ENCODE data around the gene SIN3A. TPM values are rescaled to one million over a fixed set of nuclear protein-coding genes. Genes with fewer than 3 reads are reported as not detected.

The SIN3A gene
- total and polyA plus RNA-seq, 2 experiments from 2014 or later, result 13.9 to 27.7 TPM

DNA sequence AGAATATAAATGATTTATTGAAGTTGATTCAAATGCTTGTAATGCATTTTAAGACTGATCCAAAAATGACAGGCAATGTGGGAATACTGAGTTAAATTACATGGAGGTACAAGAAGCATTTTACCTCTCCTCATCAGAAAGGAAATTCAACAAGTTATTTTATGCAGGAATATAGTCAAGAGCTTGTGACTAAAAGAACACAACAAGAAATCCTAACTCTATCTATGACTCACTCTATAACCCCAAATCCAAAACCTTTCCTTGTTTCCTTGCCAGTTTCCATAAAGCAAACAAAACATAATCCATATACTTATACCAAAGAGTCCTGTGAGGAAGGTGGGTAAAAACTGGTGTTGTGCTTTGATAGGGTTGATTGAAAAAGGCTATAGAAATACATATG is 30.8 kb downstream of the SIN3A start:
- Histone ChIP-seq H3K4me2 (ENCODE audit: unreplicated experiment) (no peak overlapping the region), H4K20me1 (ENCODE audit: insufficient read depth) (no peaks in the 10 kb centered on the region), H2AFZ (no peak overlapping the region), H3K27ac (no peak overlapping the region), H3K4me1 (ENCODE audit: insufficient read depth) (peaks cover 6% of the 10 kb centered on the region; the same call in 1 of the 2 replicates), H3K9me2 (ENCODE audit: insufficient read depth) (no peaks in the 10 kb centered on the region), H3K4me3 (no peak overlapping the region), H3K9me3 (ENCODE audit: low read depth) (no peaks in the 10 kb centered on the region), H3K27me3 (replicated peaks; ENCODE audit: insufficient read depth) (no peaks in the 10 kb centered on the region), H3K9ac (no peak overlapping the region), H3F3A (ENCODE audit: insufficient read depth) (peaks cover 17% of the 10 kb centered on the region; the same call in 1 of the 2 replicates), H3K79me2 (ENCODE audit: insufficient read depth) (peaks cover 57% of the 10 kb centered on the region), H3K36me3 (ENCODE audit: low read depth) (peaks cover 24% of the 10 kb centered on the region)
- TF ChIP-seq EZH2phosphoT487 (IDR thresholded peaks at IDR 0.05; ENCODE audit: insufficient read depth, low read depth), result no peak
- in situ Hi-C loops (cut with MboI), result no loop called here
- DNase-seq, result peak; percentile 42

DNA sequence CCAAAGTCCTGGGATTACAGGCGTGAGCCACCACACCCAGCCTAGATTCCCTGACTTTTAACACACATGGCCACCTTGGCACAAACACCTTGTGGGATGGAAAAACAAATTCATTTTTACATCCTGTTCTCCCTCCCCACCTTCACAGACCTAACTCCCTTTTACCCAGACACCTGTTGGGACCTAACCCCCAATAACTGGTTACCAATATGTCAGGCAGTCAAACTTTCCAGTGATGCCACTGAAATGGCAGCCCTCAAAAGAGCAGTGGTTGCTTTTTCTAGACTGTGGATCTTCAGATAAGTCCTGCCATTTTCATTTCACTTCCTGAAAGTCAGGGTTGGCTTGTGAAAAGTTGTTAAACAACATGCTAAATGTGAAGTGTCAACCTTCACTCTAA is 34.9 kb downstream of the SIN3A start:
- H3K9me3 ChIP-seq (ENCODE audit: low read depth), result no peaks in the 10 kb centered on the region
- no peak overlapping the region for H3K4me2 ChIP-seq (ENCODE audit: unreplicated experiment)
- no peaks in the 10 kb centered on the region for H3K9me2 ChIP-seq (ENCODE audit: insufficient read depth)
- H3K27ac ChIP-seq, result no peak overlapping the region
- no peaks in the 10 kb centered on the region for H4K20me1 ChIP-seq (ENCODE audit: insufficient read depth)
- H3K4me3 ChIP-seq, result no peak overlapping the region
- 76 to 89% methylated on average over 1 of the region's 1 CpG for WGBS, 2 experiments (ENCODE audit: low coverage in 1 of 2, low lambda C conversion rate in 2 of 2, missing lambda C conversion rate in 2 of 2)
- in situ Hi-C loops (cut with MboI), result no loop called here
- no peaks in the 10 kb centered on the region for H3K27me3 ChIP-seq (replicated peaks; ENCODE audit: insufficient read depth)
- no peak for DNase-seq
- peaks cover 15% of the 10 kb centered on the region; the same call in 1 of the 2 replicates for H3F3A ChIP-seq (ENCODE audit: insufficient read depth)
- H3K4me1 ChIP-seq (ENCODE audit: insufficient read depth), result peaks cover 6% of the 10 kb centered on the region; the same call in 1 of the 2 replicates
- H2AFZ ChIP-seq, result no peak overlapping the region
- peaks cover 37% of the 10 kb centered on the region for H3K36me3 ChIP-seq (ENCODE audit: low read depth)
- no peak overlapping the region for H3K9ac ChIP-seq
- no peak for TF ChIP-seq EZH2 (IDR thresholded peaks at IDR 0.05; ENCODE audit: insufficient read depth, poor library complexity, severe bottlenecking)
- TF ChIP-seq EZH2phosphoT487 (IDR thresholded peaks at IDR 0.05; ENCODE audit: insufficient read depth, low read depth), result no peak
- H3K79me2 ChIP-seq (ENCODE audit: insufficient read depth), result peaks cover 24% of the 10 kb centered on the region

DNA sequence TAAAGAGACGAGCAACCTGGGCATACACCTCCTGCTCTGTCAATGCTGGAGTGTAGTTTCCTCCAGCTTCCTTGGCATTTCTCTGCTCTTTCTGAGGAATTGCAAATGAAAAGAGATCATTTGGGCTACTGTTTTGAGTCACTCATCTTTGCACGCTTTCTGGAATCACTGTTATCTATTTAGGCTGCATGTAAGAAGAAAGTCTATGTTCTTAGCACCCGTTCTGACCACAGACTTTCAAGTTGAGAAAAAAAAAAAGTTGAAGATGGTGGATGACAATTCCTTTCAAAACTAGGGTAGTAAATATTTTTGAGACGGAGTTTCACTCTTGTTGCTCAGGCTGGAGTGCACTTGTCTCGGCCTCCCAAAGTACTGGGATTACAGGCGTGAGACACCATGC is 41.3 kb downstream of the SIN3A start:
- in situ Hi-C loops (cut with MboI), result no loop called here
- Histone ChIP-seq H3K4me1 (ENCODE audit: insufficient read depth) (no peaks in the 10 kb centered on the region), H2AFZ (no peak overlapping the region), H3K9ac (no peak overlapping the region), H3K79me2 (ENCODE audit: insufficient read depth) (peaks cover 5% of the 10 kb centered on the region; the same call in 1 of the 2 replicates), H3K27ac (no peak overlapping the region), H3K27me3 (replicated peaks; ENCODE audit: insufficient read depth) (no peaks in the 10 kb centered on the region), H4K20me1 (ENCODE audit: insufficient read depth) (no peaks in the 10 kb centered on the region), H3K4me2 (ENCODE audit: unreplicated experiment) (no peak overlapping the region), H3K9me2 (ENCODE audit: insufficient read depth) (no peaks in the 10 kb centered on the region), H3K9me3 (ENCODE audit: low read depth) (no peaks in the 10 kb centered on the region), H3K36me3 (ENCODE audit: low read depth) (peaks cover 54% of the 10 kb centered on the region), H3K4me3 (no peak overlapping the region), H3F3A (ENCODE audit: insufficient read depth) (no peaks in the 10 kb centered on the region)
- WGBS, 2 experiments (ENCODE audit: low coverage in 1 of 2, low lambda C conversion rate in 2 of 2, missing lambda C conversion rate in 2 of 2), result 88 to 93% methylated on average over 6 of the region's 6 CpGs
- DNase-seq, result no peak
- no peak for TF ChIP-seq EZH2phosphoT487 (IDR thresholded peaks at IDR 0.05; ENCODE audit: insufficient read depth, low read depth)
- TF ChIP-seq EZH2 (IDR thresholded peaks at IDR 0.05; ENCODE audit: insufficient read depth, poor library complexity, severe bottlenecking), result no peak

DNA sequence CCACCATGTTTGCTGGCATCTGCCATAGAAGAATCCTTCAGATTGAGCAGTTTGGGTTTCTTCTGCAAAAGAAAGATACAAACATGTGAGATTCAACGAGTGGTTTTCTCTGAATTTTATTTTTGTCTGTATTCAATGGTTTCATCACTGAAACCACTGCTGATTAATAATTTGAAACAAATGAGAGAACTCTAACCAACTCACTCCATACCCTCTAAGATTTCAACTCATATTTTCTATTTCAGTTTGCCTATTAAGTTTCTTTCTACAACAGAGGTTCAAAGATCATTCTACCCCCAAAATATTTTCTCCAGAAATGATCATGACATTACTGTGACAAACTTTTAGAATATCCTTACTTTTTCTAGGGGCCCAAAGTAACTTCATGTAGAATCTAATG is 44.4 kb downstream of the SIN3A start:
- H3K27me3 ChIP-seq (replicated peaks; ENCODE audit: insufficient read depth), result no peaks in the 10 kb centered on the region
- no peaks in the 10 kb centered on the region for H3K9me2 ChIP-seq (ENCODE audit: insufficient read depth)
- H3K36me3 ChIP-seq (ENCODE audit: low read depth), result peaks cover 54% of the 10 kb centered on the region
- no peak for TF ChIP-seq EZH2 (IDR thresholded peaks at IDR 0.05; ENCODE audit: insufficient read depth, poor library complexity, severe bottlenecking)
- no peak for TF ChIP-seq EZH2phosphoT487 (IDR thresholded peaks at IDR 0.05; ENCODE audit: insufficient read depth, low read depth)
- H3K4me3 ChIP-seq, result no peak overlapping the region
- no peaks in the 10 kb centered on the region for H3K9me3 ChIP-seq (ENCODE audit: low read depth)
- no peaks in the 10 kb centered on the region for H4K20me1 ChIP-seq (ENCODE audit: insufficient read depth)
- in situ Hi-C loops (cut with MboI), result no loop called here
- no peak overlapping the region for H3K9ac ChIP-seq
- no peaks in the 10 kb centered on the region for H3K79me2 ChIP-seq (ENCODE audit: insufficient read depth)
- no peak for DNase-seq
- WGBS, 2 experiments (ENCODE audit: low coverage in 1 of 2, low lambda C conversion rate in 2 of 2, missing lambda C conversion rate in 2 of 2), result 98 to 100% methylated on average over 1 of the region's 1 CpG
- no peak overlapping the region for H3K27ac ChIP-seq
- no peak overlapping the region for H2AFZ ChIP-seq
- H3F3A ChIP-seq (ENCODE audit: insufficient read depth), result no peaks in the 10 kb centered on the region
- no peaks in the 10 kb centered on the region for H3K4me1 ChIP-seq (ENCODE audit: insufficient read depth)
- no peak overlapping the region for H3K4me2 ChIP-seq (ENCODE audit: unreplicated experiment)

DNA sequence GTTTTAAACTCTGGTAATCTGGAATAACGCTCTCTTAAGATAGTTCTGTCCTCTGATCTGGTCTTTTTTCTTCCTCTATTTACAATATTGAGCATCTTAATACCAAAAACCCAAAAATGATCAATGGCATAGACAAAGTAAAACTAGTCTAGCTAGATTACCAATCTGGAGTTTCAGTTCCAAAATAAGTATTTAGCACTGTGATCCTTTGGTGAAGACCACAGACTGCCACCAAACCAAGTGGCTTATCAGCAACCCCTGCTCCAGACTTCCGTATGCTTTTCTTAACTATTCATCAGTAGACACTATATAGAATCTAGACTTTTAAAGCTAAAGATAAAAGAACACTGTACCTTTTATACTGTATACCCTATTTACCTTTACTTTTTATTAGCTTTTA is 47.6 kb downstream of the SIN3A start:
- Histone ChIP-seq H3K9ac (no peak overlapping the region), H3K9me2 (ENCODE audit: insufficient read depth) (no peaks in the 10 kb centered on the region), H3K36me3 (ENCODE audit: low read depth) (peaks cover 56% of the 10 kb centered on the region), H3K9me3 (ENCODE audit: low read depth) (no peaks in the 10 kb centered on the region), H3K4me3 (no peak overlapping the region), H2AFZ (no peak overlapping the region), H3K79me2 (ENCODE audit: insufficient read depth) (no peaks in the 10 kb centered on the region), H4K20me1 (ENCODE audit: insufficient read depth) (no peaks in the 10 kb centered on the region), H3K27ac (no peak overlapping the region), H3K4me2 (ENCODE audit: unreplicated experiment) (no peak overlapping the region), H3K27me3 (replicated peaks; ENCODE audit: insufficient read depth) (no peaks in the 10 kb centered on the region), H3F3A (ENCODE audit: insufficient read depth) (no peaks in the 10 kb centered on the region), H3K4me1 (ENCODE audit: insufficient read depth) (no peaks in the 10 kb centered on the region)
- in situ Hi-C loops (cut with MboI), result no loop called here
- no peak for DNase-seq
- TF ChIP-seq EZH2phosphoT487 (IDR thresholded peaks at IDR 0.05; ENCODE audit: insufficient read depth, low read depth), result no peak
- TF ChIP-seq EZH2 (IDR thresholded peaks at IDR 0.05; ENCODE audit: insufficient read depth, poor library complexity, severe bottlenecking), result no peak
- 95 to 99% methylated on average over 2 of the region's 2 CpGs for WGBS, 2 experiments (ENCODE audit: low coverage in 1 of 2, low lambda C conversion rate in 2 of 2, missing lambda C conversion rate in 2 of 2)

Data from GM23248 (cell line).